Testis (tissue), 2 donors: ENCODE measurements around the gene CDH4.

ENCODE experiments used
- POLR2A ChIP-seq: fragments of 450-650 bp; IDR thresholded peaks from one replicate; pipeline ENCODE4 v1.6.1; 2017; ENCODE audit warnings: antibody characterized with exemption, mild to moderate bottlenecking, moderate library complexity
- TF ChIP-seq, protein P1 (sequence below), 3 experiments: fragments of 450-650 bp in 2 of 3; fragments of 200-600 bp in 1 of 3; sonication (generic) in 1 of 3; IDR thresholded peaks; one replicate each; pipeline ENCODE4 v1.5.1; 2016 to 2019; ENCODE audit warnings: antibody characterized with exemption in 3 of 3, mild to moderate bottlenecking in 2 of 3, moderate library complexity in 1 of 3

DNA sequence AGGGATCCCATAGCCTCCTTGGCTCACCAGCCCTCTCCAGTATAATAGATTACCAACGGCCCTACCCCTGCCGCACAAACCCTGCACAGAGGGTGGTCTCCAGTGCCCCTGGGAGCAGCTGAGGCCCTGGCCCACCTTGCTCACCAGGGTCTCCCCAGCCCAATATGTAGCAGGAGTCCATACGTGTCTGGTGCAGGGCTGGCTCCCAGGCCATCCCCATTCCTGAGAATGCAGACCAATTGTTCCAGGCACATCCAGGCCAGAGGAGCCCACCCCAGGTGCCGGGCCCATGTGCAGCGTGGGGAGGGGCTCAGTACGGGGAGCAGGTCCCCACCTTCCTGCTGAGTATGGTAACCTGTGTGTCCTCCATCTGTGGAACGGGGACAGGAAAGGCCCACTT is 561.7 kb downstream of the CDH4 start:
- TF ChIP-seq, protein P1, sequence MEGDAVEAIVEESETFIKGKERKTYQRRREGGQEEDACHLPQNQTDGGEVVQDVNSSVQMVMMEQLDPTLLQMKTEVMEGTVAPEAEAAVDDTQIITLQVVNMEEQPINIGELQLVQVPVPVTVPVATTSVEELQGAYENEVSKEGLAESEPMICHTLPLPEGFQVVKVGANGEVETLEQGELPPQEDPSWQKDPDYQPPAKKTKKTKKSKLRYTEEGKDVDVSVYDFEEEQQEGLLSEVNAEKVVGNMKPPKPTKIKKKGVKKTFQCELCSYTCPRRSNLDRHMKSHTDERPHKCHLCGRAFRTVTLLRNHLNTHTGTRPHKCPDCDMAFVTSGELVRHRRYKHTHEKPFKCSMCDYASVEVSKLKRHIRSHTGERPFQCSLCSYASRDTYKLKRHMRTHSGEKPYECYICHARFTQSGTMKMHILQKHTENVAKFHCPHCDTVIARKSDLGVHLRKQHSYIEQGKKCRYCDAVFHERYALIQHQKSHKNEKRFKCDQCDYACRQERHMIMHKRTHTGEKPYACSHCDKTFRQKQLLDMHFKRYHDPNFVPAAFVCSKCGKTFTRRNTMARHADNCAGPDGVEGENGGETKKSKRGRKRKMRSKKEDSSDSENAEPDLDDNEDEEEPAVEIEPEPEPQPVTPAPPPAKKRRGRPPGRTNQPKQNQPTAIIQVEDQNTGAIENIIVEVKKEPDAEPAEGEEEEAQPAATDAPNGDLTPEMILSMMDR (IDR thresholded peaks at IDR 0.05), result no peak
- TF ChIP-seq POLR2A, result no peak
